Measurements from ENCODE around the gene PEX16. TPM values are rescaled to one million over a fixed set of nuclear protein-coding genes. Genes with fewer than 3 reads are reported as not detected.
A peak's percentile ranks its signal among the peaks of the same experiment; 100 is the strongest.

The PEX16 gene
- total and polyA plus RNA-seq, 9 of the 15 experiments (the other 6 are each of a cell fraction or from before 2014, with no cell fraction given), result 1.5 to 43.9 (median 14.6) TPM

DNA sequence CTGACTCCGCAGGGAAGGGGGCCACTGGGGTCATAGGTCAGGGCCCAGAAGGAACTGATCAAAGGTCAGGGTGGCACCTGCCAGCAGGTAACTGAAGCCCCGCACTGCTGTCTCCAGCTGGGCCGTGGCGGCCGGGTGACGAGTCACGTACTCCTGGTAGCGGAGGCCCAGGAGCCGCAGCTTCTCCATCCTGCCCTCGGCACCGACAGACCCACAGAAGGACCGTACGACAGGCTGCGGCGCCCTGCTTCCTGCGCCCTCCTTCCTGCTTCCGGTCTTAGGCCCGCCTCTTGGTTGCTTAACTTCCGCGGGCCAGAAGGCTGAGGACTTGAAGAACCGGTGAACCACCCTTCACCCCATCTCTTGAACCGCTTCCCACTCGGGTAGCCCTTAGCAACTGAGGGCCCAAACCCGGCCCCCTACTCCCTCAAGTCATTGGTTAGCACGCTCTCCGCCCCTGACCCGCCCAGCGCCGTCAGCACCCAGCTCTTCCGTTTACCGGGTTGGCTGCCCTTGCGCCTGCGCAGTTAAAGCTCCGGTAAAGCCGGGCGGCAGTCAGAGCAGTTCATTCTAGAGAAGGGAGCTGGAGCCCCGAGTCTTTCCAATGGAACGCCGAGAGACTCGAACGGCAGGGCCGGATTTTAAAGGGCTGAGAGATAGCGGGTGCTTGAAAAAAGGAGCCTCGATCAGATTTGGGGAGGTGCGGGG lies at the start of gene PEX16 (continued):
- TF ChIP-seq, protein P1, sequence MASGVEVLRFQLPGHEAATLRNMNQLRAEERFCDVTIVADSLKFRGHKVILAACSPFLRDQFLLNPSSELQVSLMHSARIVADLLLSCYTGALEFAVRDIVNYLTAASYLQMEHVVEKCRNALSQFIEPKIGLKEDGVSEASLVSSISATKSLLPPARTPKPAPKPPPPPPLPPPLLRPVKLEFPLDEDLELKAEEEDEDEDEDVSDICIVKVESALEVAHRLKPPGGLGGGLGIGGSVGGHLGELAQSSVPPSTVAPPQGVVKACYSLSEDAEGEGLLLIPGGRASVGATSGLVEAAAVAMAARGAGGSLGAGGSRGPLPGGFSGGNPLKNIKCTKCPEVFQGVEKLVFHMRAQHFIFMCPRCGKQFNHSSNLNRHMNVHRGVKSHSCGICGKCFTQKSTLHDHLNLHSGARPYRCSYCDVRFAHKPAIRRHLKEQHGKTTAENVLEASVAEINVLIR (CRISPR knock-in tag; IDR thresholded peaks at IDR 0.05), result peak; percentile 40; the same call in 1 of the 2 replicates
- TF ChIP-seq FOXK2 (conservative IDR thresholded peaks at IDR 0.05 in 1 of 2, IDR thresholded peaks at IDR 0.05 in 1 of 2; ENCODE audit: low read depth in 2 of 2), result peak; percentile 49 to 62; a peak in 1 of 4 replicates
- no peak for TF ChIP-seq MECOM (CRISPR knock-in tag; IDR thresholded peaks at IDR 0.05)
- TF ChIP-seq, protein P2, sequence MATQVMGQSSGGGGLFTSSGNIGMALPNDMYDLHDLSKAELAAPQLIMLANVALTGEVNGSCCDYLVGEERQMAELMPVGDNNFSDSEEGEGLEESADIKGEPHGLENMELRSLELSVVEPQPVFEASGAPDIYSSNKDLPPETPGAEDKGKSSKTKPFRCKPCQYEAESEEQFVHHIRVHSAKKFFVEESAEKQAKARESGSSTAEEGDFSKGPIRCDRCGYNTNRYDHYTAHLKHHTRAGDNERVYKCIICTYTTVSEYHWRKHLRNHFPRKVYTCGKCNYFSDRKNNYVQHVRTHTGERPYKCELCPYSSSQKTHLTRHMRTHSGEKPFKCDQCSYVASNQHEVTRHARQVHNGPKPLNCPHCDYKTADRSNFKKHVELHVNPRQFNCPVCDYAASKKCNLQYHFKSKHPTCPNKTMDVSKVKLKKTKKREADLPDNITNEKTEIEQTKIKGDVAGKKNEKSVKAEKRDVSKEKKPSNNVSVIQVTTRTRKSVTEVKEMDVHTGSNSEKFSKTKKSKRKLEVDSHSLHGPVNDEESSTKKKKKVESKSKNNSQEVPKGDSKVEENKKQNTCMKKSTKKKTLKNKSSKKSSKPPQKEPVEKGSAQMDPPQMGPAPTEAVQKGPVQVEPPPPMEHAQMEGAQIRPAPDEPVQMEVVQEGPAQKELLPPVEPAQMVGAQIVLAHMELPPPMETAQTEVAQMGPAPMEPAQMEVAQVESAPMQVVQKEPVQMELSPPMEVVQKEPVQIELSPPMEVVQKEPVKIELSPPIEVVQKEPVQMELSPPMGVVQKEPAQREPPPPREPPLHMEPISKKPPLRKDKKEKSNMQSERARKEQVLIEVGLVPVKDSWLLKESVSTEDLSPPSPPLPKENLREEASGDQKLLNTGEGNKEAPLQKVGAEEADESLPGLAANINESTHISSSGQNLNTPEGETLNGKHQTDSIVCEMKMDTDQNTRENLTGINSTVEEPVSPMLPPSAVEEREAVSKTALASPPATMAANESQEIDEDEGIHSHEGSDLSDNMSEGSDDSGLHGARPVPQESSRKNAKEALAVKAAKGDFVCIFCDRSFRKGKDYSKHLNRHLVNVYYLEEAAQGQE (IDR thresholded peaks at IDR 0.05; ENCODE audit: borderline replicate concordance), result peak; percentile 98
- TF ChIP-seq, protein P2 (CRISPR knock-in tag; IDR thresholded peaks at IDR 0.05; ENCODE audit: low read depth), result peak; percentile 78; the same call in 1 of the 2 replicates
- TF ChIP-seq YY1 (IDR thresholded peaks at IDR 0.05; ENCODE audit: borderline replicate concordance in 1 of 3, control insufficient read depth in 1 of 3, extremely low read depth in 1 of 3, insufficient read depth in 3 of 3, insufficient read length in 1 of 3, insufficient replicate concordance in 2 of 3, low read depth in 1 of 3, low read length in 2 of 3), result peak in 2 of 3 experiments; percentile 36 to 59
- 0 out of 2 replicates have a peak, but pooled peaks have one; percentile 14 for TF ChIP-seq TCF3 (CRISPR knock-in tag; IDR thresholded peaks at IDR 0.05)
- TF ChIP-seq ZNF668 (CRISPR knock-in tag; IDR thresholded peaks at IDR 0.05), result no peak
- no peak for TF ChIP-seq ZNF324 (CRISPR knock-in tag; IDR thresholded peaks at IDR 0.05)
- TF ChIP-seq HMG20B (CRISPR knock-in tag; IDR thresholded peaks at IDR 0.05), result no peak
- TF ChIP-seq SIN3A (IDR thresholded peaks at IDR 0.05; ENCODE audit: borderline replicate concordance in 2 of 2, control insufficient read depth in 1 of 2, low read depth in 2 of 2, low read length in 2 of 2), result peak; percentile 91 to 92
- TF ChIP-seq ZC3H8 (IDR thresholded peaks at IDR 0.05), result no peak
- TF ChIP-seq TAF1 (IDR thresholded peaks at IDR 0.05; ENCODE audit: control insufficient read depth, extremely low read depth, insufficient read depth, low read length, severe bottlenecking), result peak; percentile 55
- TF ChIP-seq KDM2B (CRISPR knock-in tag; IDR thresholded peaks at IDR 0.05), result no peak
- peak; percentile 75 for TF ChIP-seq ETV5 (CRISPR knock-in tag; IDR thresholded peaks at IDR 0.05; ENCODE audit: low read depth)
- TF ChIP-seq HNRNPH1 (optimal IDR thresholded peaks at IDR 0.05; ENCODE audit: low read depth, low read length), result no peak
- peak; percentile 40 to 60; a peak in 3 of 4 replicates for TF ChIP-seq MAZ (CRISPR knock-in tag; conservative IDR thresholded peaks at IDR 0.05 in 1 of 2, IDR thresholded peaks at IDR 0.05 in 1 of 2)
- TF ChIP-seq SP2 (IDR thresholded peaks at IDR 0.05; ENCODE audit: extremely low read depth, low read depth, low read length, poor library complexity, severe bottlenecking), result peak; percentile 44

Measured in K562 (cell line).